CD4-positive, alpha-beta memory T cell (primary cell): ENCODE data around the gene AGMO. TPM values are rescaled to one million over a fixed set of nuclear protein-coding genes. Genes with fewer than 3 reads are reported as not detected.

Experiments used
- CTCF ChIA-PET: fragments of 350-600 bp; sonication (Branson Sonifier 250); formaldehyde crosslinking; loops from one replicate; lab custom pipeline; 2021; ENCODE audit warnings: inconsistent platforms; ENCODE audit not compliant: partially characterized antibody; lab: Charles Lee
- POLR2A ChIA-PET: fragments of 350-600 bp; sonication (Branson Sonifier 250); formaldehyde crosslinking; loops from one replicate; lab custom pipeline; 2021; ENCODE audit not compliant: partially characterized antibody; lab: Charles Lee
- DNase-seq, 5 donors: peaks; one replicate each; pipeline versions ENCODE4 v3.0.0 to v3.0.0-alpha.2; 2020 to 2022; ENCODE audit warnings: mixed read lengths in 1 of 5
- H3K27ac ChIP-seq: one replicate; pipeline ENCODE4 v1.7.0; 2013; ENCODE audit warnings: low read depth, low read length
- H3K27me3 ChIP-seq: 2 replicates; pipeline ENCODE4 v1.7.0; 2013; ENCODE audit warnings: mild to moderate bottlenecking, low read length, moderate library complexity; ENCODE audit not compliant: insufficient read depth
- H3K36me3 ChIP-seq: 2 replicates; pipeline ENCODE4 v1.7.0; 2013; ENCODE audit warnings: mild to moderate bottlenecking, low read length, moderate library complexity; ENCODE audit not compliant: insufficient read depth
- H3K4me1 ChIP-seq: 2 replicates; pipeline ENCODE4 v1.7.0; 2013; ENCODE audit warnings: mild to moderate bottlenecking, low read length, moderate library complexity; ENCODE audit not compliant: insufficient read depth
- H3K4me3 ChIP-seq, 2 donors: one replicate each; pipeline ENCODE4 v1.7.0; 2013; ENCODE audit warnings: low read length in 2 of 2, mild to moderate bottlenecking in 1 of 2
- H3K9me3 ChIP-seq, 2 donors: one replicate each; pipeline ENCODE4 v1.7.0; 2013; ENCODE audit warnings: low read length in 2 of 2, control low read depth in 1 of 2; ENCODE audit not compliant: control insufficient read depth in 1 of 2
- H3K27ac Mint-ChIP-seq, 7 donors: one replicate each; pipeline ENCODE4 v1.8.0; 2020 to 2021; ENCODE audit warnings: mixed read lengths in 7 of 7, mild to moderate bottlenecking in 6 of 7, inconsistent platforms in 3 of 7, moderate library complexity in 3 of 7
- H3K27me3 Mint-ChIP-seq, 2 donors: one replicate each; pipeline ENCODE4 v1.8.0; 2020 to 2021; ENCODE audit warnings: mixed read lengths in 2 of 2
- H3K36me3 Mint-ChIP-seq, 2 donors: one replicate each; pipeline ENCODE4 v1.8.0; 2020 to 2021; ENCODE audit warnings: mixed read lengths in 2 of 2, inconsistent platforms in 1 of 2, mild to moderate bottlenecking in 1 of 2
- H3K4me1 Mint-ChIP-seq, 4 donors: one replicate each; pipeline ENCODE4 v1.8.0; 2020 to 2021; ENCODE audit warnings: mixed read lengths in 4 of 4, mild to moderate bottlenecking in 1 of 4
- H3K4me3 Mint-ChIP-seq, 8 donors: one replicate each; pipeline ENCODE4 v1.8.0; 2020 to 2021; ENCODE audit warnings: mixed read lengths in 8 of 8, mild to moderate bottlenecking in 7 of 8, moderate library complexity in 6 of 8, inconsistent platforms in 3 of 8
- H3K9me3 Mint-ChIP-seq, 8 donors: one replicate each; pipeline ENCODE4 v1.8.0; 2020 to 2021; ENCODE audit warnings: mixed read lengths in 8 of 8, mild to moderate bottlenecking in 5 of 8, inconsistent platforms in 3 of 8, moderate library complexity in 1 of 8
- intact Hi-C: fragments of 100-400 bp; cut with micrococcal nuclease; formaldehyde crosslinking; loops from one replicate; pipeline ENCODE4 v1.15.1; 2023
- polyA plus RNA-seq, 2 donors: library from polyadenylated mRNA; unstranded; fragments of 300-500 nt; fragmentation: Illumina TruSeq; gene quantifications; one replicate each; pipeline ENCODE4 v1.2.3, GENCODE V29; 2021
- total RNA-seq, 2 experiments: library from RNA; stranded (reverse); gene quantifications; one replicate each; pipeline ENCODE4 v1.2.3, GENCODE V29; 2021

AGMO gene
- total and polyA plus RNA-seq, 4 experiments from 2014 or later: not detected

- no peak overlapping the region for H3K27ac Mint-ChIP-seq
- no peaks in the 10 kb centered on the region for H3K4me1 ChIP-seq
- no peaks in the 10 kb centered on the region for H3K27me3 Mint-ChIP-seq
- no peak for DNase-seq
- CTCF ChIA-PET: no interaction called here
- intact Hi-C loops: no loop called here
- H3K36me3 Mint-ChIP-seq: no peaks in the 10 kb centered on the region
- H3K4me3 Mint-ChIP-seq: no peak overlapping the region
- H3K4me3 ChIP-seq: no peak overlapping the region
- no peaks in the 10 kb centered on the region for H3K9me3 ChIP-seq
- H3K4me1 Mint-ChIP-seq: no peaks in the 10 kb centered on the region
- H3K27me3 ChIP-seq: no peaks in the 10 kb centered on the region
- H3K36me3 ChIP-seq: no peaks in the 10 kb centered on the region
- H3K9me3 Mint-ChIP-seq: peaks cover 0 to 23% (median 4%) of the 10 kb centered on the region in 8 donors
- no peak overlapping the region for H3K27ac ChIP-seq
- POLR2A ChIA-PET: no interaction called here
These were observed 403.5 kb downstream of the AGMO start for GRCh38 chr7:15158141-15158810.

Other genes starting within 250 kb of the AGMO start
- not detected for gene MEOX2, start 124.7 kb upstream of the AGMO start, total RNA-seq
- gene MEOX2, start 124.7 kb upstream of the AGMO start, polyA plus RNA-seq: not detected